GM18499 (cell line): ENCODE data around the gene PRKAB1.

Source experiments
- ATAC-seq: cut with Tn5 transposase; IDR thresholded peaks from one replicate; pipeline ENCODE4 v1.9.1; 2021; ENCODE audit warnings: moderate number of reproducible peaks; ENCODE audit not compliant: insufficient read depth, unreplicated experiment

Gene PRKAB1

GRCh38 chr12:119660076-119660475 lies 7.9 kb upstream of the PRKAB1 start:
- no peak for ATAC-seq

- no peak for ATAC-seq
Observed at GRCh38 chr12:119661882-119662281, 6.1 kb upstream of the PRKAB1 start.

- ATAC-seq = no peak
Observed at GRCh38 chr12:119664642-119665041, 3.3 kb upstream of the PRKAB1 start.

GRCh38 chr12:119665164-119665929 lies 2.6 kb upstream of the PRKAB1 start:
- no peak for ATAC-seq

GRCh38 chr12:119666226-119666795 lies 1.6 kb upstream of the PRKAB1 start:
- no peak for ATAC-seq

GRCh38 chr12:119666900-119667576 lies 895 bp upstream of the PRKAB1 start:
- no peak for ATAC-seq

- ATAC-seq = no peak
Observed at GRCh38 chr12:119668324-119668841, 450 bp downstream of the PRKAB1 start.

- no peak for ATAC-seq
Observed at GRCh38 chr12:119669744-119670472, 2.0 kb downstream of the PRKAB1 start.

- ATAC-seq = no peak
Observed at GRCh38 chr12:119671070-119671469, 3.1 kb downstream of the PRKAB1 start.

- no peak for ATAC-seq
Observed at GRCh38 chr12:119672194-119672593, 4.3 kb downstream of the PRKAB1 start.

GRCh38 chr12:119673634-119674033 lies 5.7 kb downstream of the PRKAB1 start:
- ATAC-seq = no peak

- ATAC-seq = no peak
Observed at GRCh38 chr12:119674560-119674959, 6.6 kb downstream of the PRKAB1 start.

- no peak for ATAC-seq
Observed at GRCh38 chr12:119676022-119676421, 8.1 kb downstream of the PRKAB1 start.

GRCh38 chr12:119676573-119676972 lies 8.6 kb downstream of the PRKAB1 start:
- no peak for ATAC-seq

GRCh38 chr12:119678459-119678858 lies 10.5 kb downstream of the PRKAB1 start:
- no peak for ATAC-seq

GRCh38 chr12:119679081-119679480 lies 11.1 kb downstream of the PRKAB1 start:
- no peak for ATAC-seq

GRCh38 chr12:119679490-119679889 lies 11.6 kb downstream of the PRKAB1 start:
- ATAC-seq = no peak

GRCh38 chr12:119681111-119681510 lies 13.2 kb downstream of the PRKAB1 start:
- ATAC-seq = no peak

GRCh38 chr12:119681728-119682638 lies 14.1 kb downstream of the PRKAB1 start:
- no peak for ATAC-seq
